ENCODE measurements around the gene BATF2.

GRCh38 chr11:64996327-64996709 is 453 bp downstream of the BATF2 start:
- no peak for TF ChIP-seq CTCF (IDR thresholded peaks at IDR 0.05; ENCODE audit: insufficient read depth, low read length)
- no peak for TF ChIP-seq POLR2AphosphoS5 (IDR thresholded peaks at IDR 0.05; ENCODE audit: low read depth)
- TF ChIP-seq SPI1 (IDR thresholded peaks at IDR 0.05; ENCODE audit: borderline replicate concordance, low read depth): no peak
